Ascending aorta (tissue), 2 donors: Measurements from ENCODE around the gene NNT. TPM values are rescaled to one million over a fixed set of nuclear protein-coding genes. Genes with fewer than 3 reads are reported as not detected.

Experiments used
- DNase-seq, 2 donors: peaks; one replicate each; pipeline ENCODE4 v3.0.0-alpha.2; 2019; ENCODE audit warnings: low spot score in 2 of 2
- H3K27ac ChIP-seq, 2 donors: fragments of 200-600 bp; sonication (generic); one replicate each; pipeline ENCODE4 v1.5.1; 2016 to 2017; ENCODE audit warnings: mild to moderate bottlenecking in 1 of 2
- H3K27me3 ChIP-seq: fragments of 200-600 bp; sonication (generic); one replicate; pipeline ENCODE4 v1.5.1; 2017
- H3K36me3 ChIP-seq, 2 donors: fragments of 200-600 bp; sonication (generic); one replicate each; pipeline ENCODE4 v1.5.1; 2016
- H3K4me1 ChIP-seq, 2 donors: fragments of 200-600 bp; sonication (generic); one replicate each; pipeline ENCODE4 v1.5.1; 2016 to 2017; ENCODE audit warnings: mild to moderate bottlenecking in 1 of 2
- H3K4me3 ChIP-seq, 2 donors: fragments of 200-600 bp; sonication (generic); one replicate each; pipeline ENCODE4 v1.5.1; 2016 to 2017; ENCODE audit warnings: mild to moderate bottlenecking in 1 of 2
- H3K9me3 ChIP-seq, 2 donors: fragments of 200-600 bp; sonication (generic); one replicate each; pipeline ENCODE4 v1.5.1; 2016
- intact Hi-C: fragments of 100-400 bp; cut with DNase I; formaldehyde crosslinking; loops from one replicate; pipeline ENCODE4 v1.15.1; 2023
- total RNA-seq: library from RNA; depleted of rRNA; stranded (reverse); fragments of >200 nt; gene quantifications from one replicate; pipeline ENCODE4 v1.1.0, GENCODE V29; 2016
- TF ChIP-seq, protein P1 (sequence below), 3 experiments: fragments of 200-600 bp in 2 of 3; fragments of 450-650 bp in 1 of 3; sonication (generic) in 2 of 3; IDR thresholded peaks; one replicate each; pipeline ENCODE4 v1.5.1; 2016 to 2019; ENCODE audit warnings: antibody characterized with exemption in 3 of 3, mild to moderate bottlenecking in 1 of 3, moderate library complexity in 1 of 3

NNT gene
- total RNA-seq, 1 donor from 2014 or later = 13.3 TPM

- DNase-seq = no peak
- Histone ChIP-seq H3K27me3 (no peaks in the 10 kb centered on the region), H3K4me3 (no peak overlapping the region), H3K4me1 (peaks cover 0 to 11% of the 10 kb centered on the region in 2 donors), H3K9me3 (no peaks in the 10 kb centered on the region), H3K36me3 (peaks cover 5 to 60% of the 10 kb centered on the region in 2 donors), H3K27ac (no peak overlapping the region)
- intact Hi-C loops = no loop called here
- TF ChIP-seq, protein P1, sequence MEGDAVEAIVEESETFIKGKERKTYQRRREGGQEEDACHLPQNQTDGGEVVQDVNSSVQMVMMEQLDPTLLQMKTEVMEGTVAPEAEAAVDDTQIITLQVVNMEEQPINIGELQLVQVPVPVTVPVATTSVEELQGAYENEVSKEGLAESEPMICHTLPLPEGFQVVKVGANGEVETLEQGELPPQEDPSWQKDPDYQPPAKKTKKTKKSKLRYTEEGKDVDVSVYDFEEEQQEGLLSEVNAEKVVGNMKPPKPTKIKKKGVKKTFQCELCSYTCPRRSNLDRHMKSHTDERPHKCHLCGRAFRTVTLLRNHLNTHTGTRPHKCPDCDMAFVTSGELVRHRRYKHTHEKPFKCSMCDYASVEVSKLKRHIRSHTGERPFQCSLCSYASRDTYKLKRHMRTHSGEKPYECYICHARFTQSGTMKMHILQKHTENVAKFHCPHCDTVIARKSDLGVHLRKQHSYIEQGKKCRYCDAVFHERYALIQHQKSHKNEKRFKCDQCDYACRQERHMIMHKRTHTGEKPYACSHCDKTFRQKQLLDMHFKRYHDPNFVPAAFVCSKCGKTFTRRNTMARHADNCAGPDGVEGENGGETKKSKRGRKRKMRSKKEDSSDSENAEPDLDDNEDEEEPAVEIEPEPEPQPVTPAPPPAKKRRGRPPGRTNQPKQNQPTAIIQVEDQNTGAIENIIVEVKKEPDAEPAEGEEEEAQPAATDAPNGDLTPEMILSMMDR (IDR thresholded peaks at IDR 0.05) = no peak
These were observed 49.7 kb downstream of the NNT start for GRCh38 chr5:43652537-43653302.

GRCh38 chr5:43658509-43658908 lies 55.5 kb downstream of the NNT start:
- DNase-seq = no peak
- no peaks in the 10 kb centered on the region for H3K4me1 ChIP-seq
- H3K27me3 ChIP-seq = no peaks in the 10 kb centered on the region
- peaks cover 17 to 32% of the 10 kb centered on the region in 2 donors for H3K36me3 ChIP-seq
- no peaks in the 10 kb centered on the region for H3K9me3 ChIP-seq
- intact Hi-C loops = no loop called here
- peak overlapping the region in 1 of 2 donors; percentile 24 for H3K27ac ChIP-seq
- no peak overlapping the region for H3K4me3 ChIP-seq
- TF ChIP-seq, protein P1 (IDR thresholded peaks at IDR 0.05) = no peak

DNA sequence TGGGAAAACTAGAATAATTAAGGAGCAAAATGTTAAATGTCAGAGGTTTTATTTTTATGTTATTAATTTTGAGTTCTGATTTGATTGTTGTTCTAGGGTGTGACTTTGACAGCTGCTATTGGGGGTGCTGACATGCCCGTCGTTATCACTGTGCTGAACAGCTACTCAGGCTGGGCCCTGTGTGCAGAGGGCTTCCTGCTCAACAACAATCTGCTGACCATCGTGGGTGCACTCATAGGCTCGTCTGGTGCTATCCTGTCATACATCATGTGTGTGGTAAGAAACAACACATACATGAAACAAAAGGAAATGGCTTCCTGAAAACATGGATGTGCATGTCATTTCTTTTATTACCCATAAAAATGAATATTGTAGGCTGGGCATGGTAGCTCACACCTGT lies 56.1 kb downstream of the NNT start:
- H3K4me1 ChIP-seq = no peaks in the 10 kb centered on the region
- intact Hi-C loops = no loop called here
- DNase-seq = no peak
- H3K9me3 ChIP-seq = no peaks in the 10 kb centered on the region
- peaks cover 17 to 29% of the 10 kb centered on the region in 2 donors for H3K36me3 ChIP-seq
- no peaks in the 10 kb centered on the region for H3K27me3 ChIP-seq
- no peak overlapping the region for H3K4me3 ChIP-seq
- TF ChIP-seq, protein P1 (IDR thresholded peaks at IDR 0.05) = no peak
- no peak overlapping the region for H3K27ac ChIP-seq

GRCh38 chr5:43661102-43661501 lies 58.1 kb downstream of the NNT start:
- Histone ChIP-seq H3K27me3 (no peaks in the 10 kb centered on the region), H3K9me3 (no peaks in the 10 kb centered on the region), H3K4me1 (peaks cover 0 to 6% of the 10 kb centered on the region in 2 donors), H3K36me3 (peaks cover 12 to 28% of the 10 kb centered on the region in 2 donors), H3K27ac (no peak overlapping the region), H3K4me3 (no peak overlapping the region)
- TF ChIP-seq, protein P1 (IDR thresholded peaks at IDR 0.05) = peak; percentile 16 to 67 (median 64)
- no peak for DNase-seq
- intact Hi-C loops = loop anchor here (5.0 kb wide), 2 partner anchors 41 to 66 kb away; no protein-coding TSS in a partner anchor

DNA sequence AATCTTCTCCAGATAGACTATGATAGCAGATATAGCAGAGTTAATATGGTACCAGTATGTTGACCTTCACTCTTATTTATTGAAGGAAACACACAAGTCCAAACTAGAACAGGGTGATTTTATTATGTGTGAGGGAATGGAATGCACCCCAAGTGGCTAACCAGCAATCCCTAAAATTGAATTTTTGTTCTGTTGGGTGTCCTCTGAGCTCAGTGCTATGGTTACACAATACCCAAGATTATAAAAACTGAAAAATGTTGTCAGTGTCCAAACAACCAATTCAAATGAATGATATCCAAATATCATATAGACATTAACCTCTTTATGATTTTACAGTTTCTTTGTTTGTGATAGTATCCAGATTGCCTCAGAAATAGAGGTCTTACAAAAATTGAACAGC lies 60.9 kb downstream of the NNT start:
- TF ChIP-seq, protein P1 (IDR thresholded peaks at IDR 0.05) = no peak
- no peak overlapping the region for H3K27ac ChIP-seq

More for the DNA sequence above, 60.9 kb downstream of the NNT start:
- no peak overlapping the region for H3K4me3 ChIP-seq
- intact Hi-C loops = loop anchor here (5.0 kb wide), 2 partner anchors 38 to 63 kb away; no protein-coding TSS in a partner anchor
- peaks cover 0 to 6% of the 10 kb centered on the region in 2 donors for H3K4me1 ChIP-seq
- no peak for DNase-seq
- H3K9me3 ChIP-seq = no peaks in the 10 kb centered on the region
- H3K27me3 ChIP-seq = no peaks in the 10 kb centered on the region
- peaks cover 12 to 16% of the 10 kb centered on the region in 2 donors for H3K36me3 ChIP-seq
